Fibroblast of lung (primary cell): ENCODE data around the gene CLTCL1. TPM values are rescaled to one million over a fixed set of nuclear protein-coding genes. Genes with fewer than 3 reads are reported as not detected.

Source experiments
- DNase-seq, 2 donors: peaks; one replicate each; pipeline versions ENCODE4 v3.0.0 to v3.0.0-alpha.2; 2010; ENCODE audit warnings: low read depth in 2 of 2
- H2AFZ ChIP-seq: 2 replicates; pipeline ENCODE4 v1.5.1; 2012; ENCODE audit warnings: low read length, control low read depth, inconsistent platforms
- H3K27ac ChIP-seq: 2 replicates; pipeline ENCODE4 v1.5.1; 2011; ENCODE audit warnings: low read length, control low read depth; ENCODE audit not compliant: insufficient read depth
- H3K27me3 ChIP-seq: 2 replicates; pipeline ENCODE4 v1.5.1; 2011; ENCODE audit warnings: mild to moderate bottlenecking, low read length; ENCODE audit not compliant: control insufficient read depth, insufficient read depth
- H3K36me3 ChIP-seq: 2 replicates; pipeline ENCODE4 v1.5.1; 2011; ENCODE audit warnings: low read length; ENCODE audit not compliant: control insufficient read depth, insufficient read depth
- H3K4me1 ChIP-seq: 2 replicates; pipeline ENCODE4 v1.5.1; 2011; ENCODE audit warnings: low read length; ENCODE audit not compliant: control insufficient read depth, insufficient read depth; ENCODE audit errors: extremely low read depth
- H3K4me2 ChIP-seq: 2 replicates; pipeline ENCODE4 v1.5.1; 2011; ENCODE audit warnings: low read length, control low read depth; ENCODE audit not compliant: insufficient read depth; ENCODE audit errors: extremely low read depth
- H3K4me3 ChIP-seq, 4 experiments: fragments of 200-600 bp in 1 of 4; sonication (generic) in 1 of 4; replicated peaks in 1 of 4; 2 replicates each; pipeline ENCODE4 v1.5.1; 2011 to 2016; ENCODE audit warnings: low read length in 4 of 4, low read depth in 3 of 4, mild to moderate bottlenecking in 3 of 4, control low read depth in 2 of 4, inconsistent platforms in 1 of 4, mixed read lengths in 1 of 4; ENCODE audit not compliant: insufficient read depth in 1 of 4; ENCODE audit errors: control extremely low read depth in 1 of 4
- H3K79me2 ChIP-seq: 2 replicates; pipeline ENCODE4 v1.5.1; 2012; ENCODE audit warnings: mild to moderate bottlenecking, low read length, inconsistent platforms; ENCODE audit not compliant: control insufficient read depth, insufficient read depth
- H3K9ac ChIP-seq: 2 replicates; pipeline ENCODE4 v1.5.1; 2011; ENCODE audit warnings: mild to moderate bottlenecking, low read length, control low read depth; ENCODE audit not compliant: insufficient read depth
- H3K9me3 ChIP-seq: 2 replicates; pipeline ENCODE4 v1.5.1; 2012; ENCODE audit warnings: low read depth, low read length; ENCODE audit not compliant: control insufficient read depth, insufficient read depth
- H4K20me1 ChIP-seq: 2 replicates; pipeline ENCODE4 v1.5.1; 2011; ENCODE audit warnings: low read length; ENCODE audit not compliant: control insufficient read depth, insufficient read depth; ENCODE audit errors: extremely low read depth
- EZH2 ChIP-seq: IDR thresholded peaks from 2 replicates; pipeline ENCODE4 v1.5.1; 2012; ENCODE audit warnings: low read length, control low read depth, mild to moderate bottlenecking; ENCODE audit errors: missing control alignments
- polyA plus RNA-seq, 2 donors: library from polyadenylated mRNA; depleted of rRNA in 1 of 2; stranded (reverse) in 1 of 2; unstranded in 1 of 2; fragments of >200 nt; gene quantifications; 2 replicates each; pipeline ENCODE4 v1.2.1, GENCODE V29; 2011 to 2012; ENCODE audit warnings: missing spikeins in 1 of 2
- total RNA-seq: library from RNA; depleted of rRNA; stranded (reverse); fragments of >200 nt; gene quantifications from 2 replicates; pipeline ENCODE4 v1.2.1, GENCODE V29; 2014
- TF ChIP-seq, protein P1 (sequence below), 2 donors: IDR thresholded peaks in 1 of 2; conservative IDR thresholded peaks in 1 of 2; 1 replicate in 1 of 2; 2 replicates in 1 of 2; pipeline ENCODE4 v1.5.1; 2011 to 2012; ENCODE audit warnings: low read length in 2 of 2, control low read depth in 1 of 2, inconsistent platforms in 1 of 2, low read depth in 1 of 2, mild to moderate bottlenecking in 1 of 2

The CLTCL1 gene
- total and polyA plus RNA-seq, 2 donors (not counting 1 experiment from before 2014, with no cell fraction given), result 6.5 to 13.4 TPM

DNA sequence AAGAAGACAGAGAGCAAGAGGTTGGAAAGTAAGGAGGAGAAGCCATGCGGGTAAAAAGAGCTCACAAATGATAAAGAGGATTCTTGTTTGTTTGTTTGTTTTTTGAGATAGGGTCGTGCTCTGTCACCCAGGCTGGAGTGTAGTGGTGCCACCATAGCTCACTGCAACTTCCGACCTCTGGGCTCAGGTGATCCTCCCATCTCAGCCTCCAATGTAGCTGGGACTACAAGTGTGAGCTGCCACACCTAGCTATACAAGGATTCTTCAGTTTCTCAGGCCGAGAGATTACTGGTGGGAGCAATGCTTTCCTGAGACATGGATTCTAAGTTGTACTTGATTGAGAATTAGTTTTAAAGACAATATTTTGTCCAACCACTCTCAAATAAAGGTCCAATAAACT lies 55.6 kb downstream of the CLTCL1 start:
- Histone ChIP-seq H3K79me2 (no peaks in the 10 kb centered on the region), H3K36me3 (peaks cover 2% of the 10 kb centered on the region), H3K4me3 (no peak overlapping the region), H3K27me3 (no peaks in the 10 kb centered on the region), H3K9me3 (no peaks in the 10 kb centered on the region), H3K9ac (no peak overlapping the region), H2AFZ (no peak overlapping the region), H3K4me2 (no peak overlapping the region), H3K4me1 (no peaks in the 10 kb centered on the region), H3K27ac (no peak overlapping the region), H4K20me1 (no peaks in the 10 kb centered on the region)
- TF ChIP-seq, protein P1, sequence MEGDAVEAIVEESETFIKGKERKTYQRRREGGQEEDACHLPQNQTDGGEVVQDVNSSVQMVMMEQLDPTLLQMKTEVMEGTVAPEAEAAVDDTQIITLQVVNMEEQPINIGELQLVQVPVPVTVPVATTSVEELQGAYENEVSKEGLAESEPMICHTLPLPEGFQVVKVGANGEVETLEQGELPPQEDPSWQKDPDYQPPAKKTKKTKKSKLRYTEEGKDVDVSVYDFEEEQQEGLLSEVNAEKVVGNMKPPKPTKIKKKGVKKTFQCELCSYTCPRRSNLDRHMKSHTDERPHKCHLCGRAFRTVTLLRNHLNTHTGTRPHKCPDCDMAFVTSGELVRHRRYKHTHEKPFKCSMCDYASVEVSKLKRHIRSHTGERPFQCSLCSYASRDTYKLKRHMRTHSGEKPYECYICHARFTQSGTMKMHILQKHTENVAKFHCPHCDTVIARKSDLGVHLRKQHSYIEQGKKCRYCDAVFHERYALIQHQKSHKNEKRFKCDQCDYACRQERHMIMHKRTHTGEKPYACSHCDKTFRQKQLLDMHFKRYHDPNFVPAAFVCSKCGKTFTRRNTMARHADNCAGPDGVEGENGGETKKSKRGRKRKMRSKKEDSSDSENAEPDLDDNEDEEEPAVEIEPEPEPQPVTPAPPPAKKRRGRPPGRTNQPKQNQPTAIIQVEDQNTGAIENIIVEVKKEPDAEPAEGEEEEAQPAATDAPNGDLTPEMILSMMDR (conservative IDR thresholded peaks at IDR 0.05 in 1 of 2, IDR thresholded peaks at IDR 0.05 in 1 of 2; ENCODE audit: low read depth in 1 of 2, low read length in 2 of 2), result no peak
- no peak for TF ChIP-seq EZH2
- DNase-seq, result no peak

DNA sequence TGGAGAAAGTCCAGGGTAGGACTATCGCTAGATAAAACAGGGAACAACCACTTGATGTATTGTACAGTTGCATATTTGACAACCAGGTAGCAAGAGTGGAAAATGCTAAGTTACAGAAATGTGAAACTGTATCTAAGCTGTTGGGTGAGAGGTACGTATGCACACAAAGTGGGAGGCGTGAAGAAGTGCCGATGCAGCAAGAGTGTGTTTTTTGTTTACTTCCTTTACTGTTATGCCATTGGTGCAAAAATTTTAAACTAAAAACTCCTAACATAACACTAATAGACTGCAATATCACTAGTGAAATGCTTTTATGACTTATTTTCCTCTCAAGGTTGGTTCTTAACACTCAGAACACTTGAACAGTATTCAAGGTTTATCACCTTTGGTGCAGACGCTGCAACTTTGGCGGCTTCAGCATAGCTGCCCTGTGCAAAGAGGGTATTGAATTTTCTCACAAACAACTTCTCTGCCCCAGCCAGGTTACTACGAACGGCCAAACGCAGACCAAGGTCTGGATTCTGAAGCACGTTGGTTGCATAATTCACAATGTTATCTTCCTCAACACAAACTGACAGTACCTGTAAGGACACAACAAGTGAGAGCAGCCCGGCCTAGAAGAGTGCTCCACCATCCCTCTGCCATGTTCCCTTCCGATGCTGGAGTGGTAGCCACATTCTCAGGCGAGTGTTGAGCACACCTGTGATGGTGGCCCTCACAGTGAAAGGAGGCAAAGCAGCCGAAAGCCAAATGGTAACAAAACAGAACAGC lies 57.2 kb downstream of the CLTCL1 start:
- Histone ChIP-seq H3K4me2 (no peak overlapping the region), H3K27me3 (no peaks in the 10 kb centered on the region), H3K4me1 (no peaks in the 10 kb centered on the region), H2AFZ (no peak overlapping the region), H3K9me3 (no peaks in the 10 kb centered on the region), H3K36me3 (peaks cover 2% of the 10 kb centered on the region), H3K27ac (no peak overlapping the region), H4K20me1 (no peaks in the 10 kb centered on the region), H3K4me3 (no peak overlapping the region), H3K79me2 (no peaks in the 10 kb centered on the region), H3K9ac (no peak overlapping the region)
- TF ChIP-seq, protein P1 (conservative IDR thresholded peaks at IDR 0.05 in 1 of 2, IDR thresholded peaks at IDR 0.05 in 1 of 2; ENCODE audit: low read depth in 1 of 2, low read length in 2 of 2), result no peak
- TF ChIP-seq EZH2, result no peak
- DNase-seq, result no peak

DNA sequence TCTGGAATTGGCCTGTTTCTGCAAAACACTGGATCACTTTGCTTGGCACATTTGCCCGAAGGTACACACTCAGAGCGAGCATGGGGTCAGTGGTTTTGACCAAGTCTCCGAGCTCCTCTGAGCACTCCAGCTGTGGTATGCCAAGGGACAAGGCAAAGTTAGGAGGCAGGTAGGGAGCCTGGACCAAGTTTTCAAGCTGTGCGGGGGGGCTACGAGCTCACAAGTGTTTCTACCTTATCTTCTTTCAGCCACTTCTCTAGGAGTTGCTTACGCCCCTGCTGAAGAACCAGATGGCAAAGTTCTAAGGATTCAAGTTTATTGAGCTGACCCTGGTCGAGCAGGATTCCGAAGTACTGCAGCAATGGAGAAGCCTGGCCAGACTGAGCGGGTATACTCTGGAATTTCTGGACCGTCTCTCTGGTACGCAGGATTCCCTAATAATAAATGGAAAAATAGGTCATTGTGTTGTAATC lies 58.3 kb downstream of the CLTCL1 start:
- H3K27me3 ChIP-seq, result no peaks in the 10 kb centered on the region
- no peak overlapping the region for H3K9ac ChIP-seq
- H3K4me3 ChIP-seq, result no peak overlapping the region
- no peak overlapping the region for H3K27ac ChIP-seq
- no peaks in the 10 kb centered on the region for H3K4me1 ChIP-seq
- TF ChIP-seq, protein P1 (conservative IDR thresholded peaks at IDR 0.05 in 1 of 2, IDR thresholded peaks at IDR 0.05 in 1 of 2; ENCODE audit: low read depth in 1 of 2, low read length in 2 of 2), result no peak
- no peak for TF ChIP-seq EZH2
- H4K20me1 ChIP-seq, result no peaks in the 10 kb centered on the region
- H3K9me3 ChIP-seq, result no peaks in the 10 kb centered on the region
- no peak overlapping the region for H3K4me2 ChIP-seq
- H3K36me3 ChIP-seq, result no peaks in the 10 kb centered on the region
- no peak overlapping the region for H2AFZ ChIP-seq
- H3K79me2 ChIP-seq, result no peaks in the 10 kb centered on the region
- DNase-seq, result no peak
